NCI-H345 treated with DMSO at 0.1 percent for 48 hours (cell line): ENCODE data around the gene SETBP1.
"Not testable (repeated sequence)": the region's sequence is repeated elsewhere in the genome, so short reads cannot be mapped to it uniquely, and the experiment has no call there.

ENCODE experiments used
- DNase-seq: peaks from one replicate; lab custom pipeline; 2025; ENCODE audit not compliant: unreplicated experiment; lab: John Stamatoyannopoulos, UW

SETBP1 gene

DNA sequence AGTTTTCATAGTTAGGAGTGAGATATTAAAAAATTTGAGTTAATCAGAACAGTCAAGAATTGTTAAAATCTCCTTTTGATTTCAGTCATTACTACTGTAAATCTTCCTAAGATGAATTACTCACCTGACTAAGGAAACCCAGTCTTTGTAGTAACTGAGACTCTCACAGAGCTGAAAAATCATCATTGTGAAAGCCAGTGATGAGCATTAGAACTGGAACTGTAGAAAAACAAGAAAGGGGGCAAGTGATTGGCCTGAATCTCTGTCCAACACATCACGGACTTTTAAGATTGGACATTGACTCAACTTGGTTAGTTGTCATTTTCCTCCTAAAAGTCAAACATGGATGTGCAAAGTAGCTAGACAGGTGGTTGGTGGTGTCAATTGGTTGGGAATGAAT, 21.9 kb downstream of the SETBP1 start:
- no peak for DNase-seq

DNA sequence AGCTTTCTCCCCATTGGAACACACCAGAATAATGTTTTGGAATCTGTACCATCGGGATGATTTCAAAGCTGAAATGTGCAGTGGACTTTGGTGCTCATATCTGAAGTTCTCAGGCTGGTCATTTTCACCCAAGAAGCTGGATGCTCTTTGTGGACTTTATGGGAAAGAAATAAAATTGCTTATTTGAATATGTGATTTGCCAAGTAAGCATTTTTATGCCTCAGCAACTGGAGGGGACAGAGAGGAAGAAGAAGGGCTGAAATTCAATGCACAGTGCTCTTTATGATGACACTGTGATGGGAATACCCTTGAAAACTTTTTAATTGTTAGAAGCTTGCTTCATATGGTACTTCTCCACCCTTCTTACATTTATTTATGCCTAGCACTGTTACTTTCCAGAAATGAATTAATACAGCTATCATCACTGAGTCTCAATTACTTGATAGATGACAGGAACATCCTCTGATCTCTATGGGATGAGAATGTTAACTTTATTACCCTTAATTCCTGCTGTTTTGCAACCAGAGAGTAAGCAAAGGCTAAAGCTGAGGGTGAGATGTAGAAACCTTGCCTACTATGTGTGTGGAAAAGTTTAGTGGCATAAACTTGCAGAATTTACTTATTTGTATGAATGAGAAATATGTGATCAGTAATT, 23.6 kb downstream of the SETBP1 start:
- DNase-seq: no peak

DNA sequence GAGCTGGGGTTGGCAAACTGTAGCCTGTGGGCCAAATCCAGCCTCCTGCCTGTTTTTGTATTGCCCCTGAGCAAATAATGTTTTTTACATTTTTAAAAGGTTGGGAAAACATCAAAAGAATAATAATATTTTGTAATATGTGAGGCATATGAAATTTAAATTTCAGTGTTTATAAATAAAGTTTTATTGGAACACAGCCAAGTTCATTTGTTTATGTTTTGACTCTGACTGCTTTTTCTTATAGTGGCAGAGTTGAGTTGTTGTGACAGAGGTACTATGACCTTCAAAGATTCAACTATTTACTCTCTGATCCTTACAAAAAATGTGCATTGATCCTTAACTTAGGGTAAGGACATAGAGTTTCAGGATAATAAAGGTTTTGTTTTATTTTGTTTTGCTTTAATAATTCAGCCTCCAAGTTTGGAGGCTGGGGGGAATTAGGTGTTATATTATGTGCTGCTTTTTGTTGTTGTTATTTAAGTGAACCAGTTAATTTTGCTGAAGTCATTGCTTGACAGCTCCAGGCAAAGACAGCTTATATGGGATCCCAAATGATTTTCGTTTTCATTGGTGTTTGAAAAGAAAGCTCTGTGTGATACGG, 24.5 kb downstream of the SETBP1 start:
- no peak for DNase-seq

- DNase-seq: no peak
Observed at GRCh38 chr18:44708451-44709083, 27.9 kb downstream of the SETBP1 start.

DNA sequence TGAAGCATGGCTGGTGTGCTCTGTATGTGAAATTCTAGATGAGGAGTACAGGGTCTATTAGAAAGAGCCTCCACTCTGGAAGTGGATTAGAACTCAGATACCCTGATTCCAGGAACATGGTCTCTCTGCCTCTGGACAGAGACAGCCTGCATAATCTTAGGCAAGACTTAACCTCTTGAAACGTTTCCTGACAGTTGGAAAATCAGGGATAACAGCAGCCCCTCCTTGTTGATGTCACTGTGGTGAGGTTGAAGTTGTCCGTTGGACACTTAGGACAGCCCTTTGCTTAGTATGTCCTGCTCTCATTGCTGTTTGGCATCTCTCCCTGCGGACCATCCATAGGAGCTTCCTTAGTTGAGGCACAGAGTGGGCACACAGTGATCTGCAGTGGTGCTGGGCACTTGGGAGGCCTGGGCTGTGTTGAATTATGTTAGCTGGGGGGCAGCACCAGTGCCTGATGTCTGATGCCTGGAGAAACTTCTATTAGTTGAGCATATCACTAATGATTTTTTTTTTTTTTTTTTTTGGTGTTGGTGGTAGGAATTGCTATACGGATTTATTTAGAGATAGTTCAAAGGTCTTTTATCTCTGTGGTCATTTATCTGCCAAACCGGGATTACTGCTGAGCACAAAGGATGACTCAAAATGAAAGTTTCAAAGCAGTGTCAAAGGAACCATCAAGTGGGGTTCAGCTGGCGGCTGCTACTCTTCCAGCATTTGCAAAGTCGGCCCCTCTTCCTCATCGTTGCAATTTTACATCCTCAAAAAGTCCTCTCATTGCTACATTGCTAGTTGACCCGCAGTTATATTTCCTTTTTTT, 28.8 kb downstream of the SETBP1 start:
- DNase-seq: no peak

DNA sequence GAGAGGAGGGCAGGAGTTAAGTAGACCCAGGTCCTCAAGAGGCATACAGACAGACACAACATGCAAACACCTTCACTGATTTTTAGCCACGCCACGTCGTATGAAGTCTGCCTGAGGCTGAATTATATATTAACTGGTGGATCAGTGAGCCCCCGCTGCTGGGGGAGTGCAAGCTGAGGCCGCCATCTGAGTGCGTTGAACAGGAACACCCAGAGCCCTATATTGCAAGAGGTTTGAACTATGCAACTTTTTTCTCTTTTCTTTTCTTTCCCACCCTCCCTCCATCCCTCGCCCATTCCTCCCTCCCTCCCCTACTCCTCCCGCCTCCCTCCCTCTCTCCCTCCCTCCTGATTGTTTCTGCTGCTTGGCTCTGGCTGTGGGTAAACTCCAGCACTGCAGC, 30.2 kb downstream of the SETBP1 start:
- no peak for DNase-seq

GRCh38 chr18:44712025-44712424, 31.3 kb downstream of the SETBP1 start:
- no peak for DNase-seq

GRCh38 chr18:44713435-44713834, 32.7 kb downstream of the SETBP1 start:
- no peak for DNase-seq

DNA sequence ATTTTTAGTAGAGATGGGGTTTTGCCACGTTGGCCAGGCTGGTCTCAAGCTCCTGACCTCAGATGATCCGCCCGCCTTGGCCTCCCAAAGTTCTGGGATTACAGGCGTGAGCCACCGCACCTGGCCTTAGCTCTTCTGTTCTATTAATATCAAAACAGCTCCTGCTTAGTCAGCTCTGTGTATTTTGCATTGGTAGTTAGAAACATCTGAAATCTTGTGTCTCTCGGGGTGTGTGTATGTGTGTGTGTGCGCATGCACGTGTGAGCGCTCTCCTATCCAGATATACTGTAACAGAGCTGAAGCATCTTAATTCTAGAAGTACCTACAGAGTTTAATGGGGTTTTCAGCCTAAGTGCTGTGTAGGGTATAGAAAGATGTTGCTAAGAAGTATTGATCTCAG, 33.7 kb downstream of the SETBP1 start:
- DNase-seq: no peak

DNA sequence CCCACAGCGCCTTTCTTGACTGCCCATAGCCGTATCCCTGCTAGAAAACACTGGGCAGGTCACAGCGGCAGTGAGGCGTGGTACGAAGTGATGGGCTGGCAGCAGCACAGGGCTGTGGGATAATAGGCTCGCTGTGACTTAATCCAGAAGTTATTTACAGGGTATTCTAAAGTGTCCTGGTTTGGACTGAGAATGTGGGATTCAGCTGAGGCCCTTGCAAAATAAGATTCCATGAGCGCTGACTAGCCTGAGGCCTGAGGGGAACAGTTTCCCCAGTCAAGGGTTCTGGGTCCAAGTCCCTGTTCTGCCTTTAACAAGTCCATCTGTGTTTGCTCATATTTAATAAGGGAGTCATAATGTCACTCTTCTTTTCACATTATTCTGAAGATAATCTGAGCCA, 34.6 kb downstream of the SETBP1 start:
- no peak for DNase-seq

DNA sequence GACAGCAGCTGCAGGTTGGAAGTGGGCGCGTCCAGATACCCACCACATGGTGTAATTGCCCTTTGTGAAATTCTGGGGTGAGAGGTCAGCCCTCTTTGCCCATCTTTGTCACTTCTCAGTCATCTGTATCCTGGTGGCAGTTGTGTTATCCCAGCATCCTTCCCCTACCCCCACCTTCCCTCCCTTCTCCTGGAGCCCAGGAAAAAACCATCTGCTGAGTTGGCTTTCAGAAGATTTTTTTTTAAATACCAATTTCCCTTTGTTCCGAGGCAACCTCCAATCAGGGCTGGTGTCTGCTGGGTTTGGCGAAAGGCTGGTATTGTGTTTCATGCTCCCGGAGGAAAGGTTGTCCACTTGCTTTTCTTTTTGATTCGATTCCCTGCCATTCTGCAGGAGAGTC, 35.2 kb downstream of the SETBP1 start:
- peak; percentile 21 for DNase-seq

- DNase-seq: no peak
Observed at GRCh38 chr18:44716697-44717163, 36.0 kb downstream of the SETBP1 start.

GRCh38 chr18:44719519-44720060, 38.9 kb downstream of the SETBP1 start:
- DNase-seq: no peak

DNA sequence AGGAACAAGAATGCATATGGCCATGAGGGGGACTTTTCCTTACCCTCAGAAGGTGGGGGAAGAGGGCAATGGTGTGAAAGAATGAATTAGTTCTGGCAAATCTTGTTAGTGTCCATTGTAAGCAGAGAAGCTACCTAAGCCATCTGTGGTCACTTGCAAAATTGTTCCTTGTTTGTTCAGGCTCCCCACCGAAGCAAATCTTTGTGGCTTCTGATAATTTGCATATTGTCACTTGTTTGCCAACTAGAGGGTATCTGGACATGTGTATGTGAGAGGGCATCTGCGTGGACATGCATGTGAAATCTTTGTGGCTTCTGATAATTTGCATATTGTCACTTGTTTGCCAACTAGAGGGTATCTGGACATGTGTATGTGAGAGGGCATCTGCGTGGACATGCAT, 41.1 kb downstream of the SETBP1 start:
- not testable (repeated sequence) for DNase-seq

DNA sequence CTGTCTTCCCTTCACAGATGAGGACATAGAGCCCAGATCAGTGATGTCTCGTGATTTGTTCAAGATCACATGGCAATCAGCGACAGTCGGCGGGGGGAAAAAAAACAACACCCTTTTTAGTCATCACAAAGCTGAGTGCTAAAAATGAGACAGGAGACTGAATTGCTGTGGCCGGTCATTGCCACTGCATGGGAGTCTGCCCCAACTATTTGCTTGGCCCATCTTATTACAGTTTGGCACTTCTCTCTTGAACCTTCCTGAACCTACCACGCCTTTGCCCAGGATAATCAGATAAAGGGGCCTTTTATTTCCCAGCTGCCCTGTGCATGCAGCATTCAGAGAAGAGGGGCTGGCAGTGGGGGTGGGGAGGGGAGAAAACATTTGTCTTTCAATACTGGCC, 42.7 kb downstream of the SETBP1 start:
- no peak for DNase-seq

DNA sequence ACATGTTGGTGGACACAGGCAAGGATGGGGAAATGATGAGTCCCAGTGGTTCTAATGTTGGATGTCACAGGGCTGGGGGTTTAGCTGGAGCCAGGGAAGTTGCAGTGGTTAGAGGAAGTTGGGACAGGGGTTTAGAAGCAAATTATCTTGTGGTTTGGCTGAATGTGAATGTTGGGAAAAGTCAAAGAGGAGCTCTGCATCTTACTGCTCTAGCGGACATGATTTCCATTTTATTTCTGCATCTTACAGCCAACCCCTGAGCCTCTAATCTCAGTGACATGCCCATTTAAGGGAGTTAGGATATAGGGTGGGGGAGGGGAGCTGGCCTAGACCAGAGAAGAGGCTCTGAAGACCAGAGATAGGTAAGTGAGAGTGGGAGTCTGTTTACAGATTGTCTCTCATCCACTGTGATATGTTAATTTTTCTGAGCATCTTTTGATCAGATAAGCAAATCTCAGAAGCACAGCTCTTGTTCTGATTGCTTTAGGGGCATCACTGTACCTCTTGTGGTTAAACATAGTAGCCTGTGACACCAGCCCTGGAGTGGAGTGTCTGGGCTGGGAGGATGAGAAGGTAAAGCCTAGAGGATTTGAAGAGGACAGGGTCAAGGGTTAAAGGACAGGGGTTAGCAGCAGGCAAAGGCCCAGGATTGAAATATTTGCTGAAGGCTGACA, 43.6 kb downstream of the SETBP1 start:
- DNase-seq: no peak

DNA sequence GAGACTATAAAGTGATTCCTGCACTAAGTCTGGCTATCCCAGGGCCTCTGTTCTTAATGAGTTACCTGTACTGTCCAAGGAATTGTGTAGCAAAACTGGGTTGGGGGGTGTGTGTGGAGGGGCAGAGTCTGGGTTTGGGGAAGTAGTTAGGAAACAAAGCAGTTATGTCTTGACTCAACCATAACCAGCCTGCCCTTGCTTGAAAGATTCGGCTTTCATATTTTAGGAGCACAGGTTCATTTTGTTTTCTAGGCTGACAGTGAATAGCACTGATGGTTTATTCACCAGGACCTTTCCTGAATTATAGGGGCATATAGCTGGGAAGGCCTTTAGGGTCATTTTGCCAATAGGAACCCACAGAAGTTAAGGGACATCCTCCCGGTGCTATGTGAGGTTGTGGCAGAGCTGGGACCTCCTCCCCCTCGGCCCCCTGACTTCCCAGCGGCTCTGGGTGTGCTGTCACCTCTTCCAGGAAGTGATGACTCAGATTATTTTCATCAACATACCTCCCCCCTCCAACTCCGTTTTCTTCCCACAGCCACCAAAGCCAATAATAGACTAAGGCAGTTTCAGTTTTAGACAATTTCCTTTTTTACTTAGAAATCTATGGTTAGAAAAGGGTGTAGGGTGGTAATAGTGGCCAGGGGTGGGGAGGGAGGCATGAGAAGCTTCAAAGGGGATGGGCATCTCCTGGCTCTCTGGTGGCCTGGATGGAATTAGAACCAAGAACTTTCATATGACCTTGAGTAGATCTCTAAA, 44.8 kb downstream of the SETBP1 start:
- no peak for DNase-seq

- DNase-seq: no peak
Observed at GRCh38 chr18:44726059-44726421, 45.4 kb downstream of the SETBP1 start.

- no peak for DNase-seq
Observed at GRCh38 chr18:44727291-44727690, 46.6 kb downstream of the SETBP1 start.

GRCh38 chr18:44729631-44730101, 49.0 kb downstream of the SETBP1 start:
- DNase-seq: no peak
